HG02759 (cell line): ENCODE results near the gene CELF6.
A peak's percentile ranks its signal among the peaks of the same experiment; 100 is the strongest.
"Not testable (repeated sequence)": the region's sequence is repeated elsewhere in the genome, so short reads cannot be mapped to it uniquely, and the experiment has no call there.

Experiments
- ATAC-seq: cut with Tn5 transposase; IDR thresholded peaks from one replicate; pipeline ENCODE4 v1.9.1; 2021; ENCODE audit warnings: mild to moderate bottlenecking, moderate library complexity; ENCODE audit not compliant: unreplicated experiment

Gene CELF6

GRCh38 chr15:72318408-72318942 is 1.5 kb downstream of the CELF6 start:
- ATAC-seq, result no peak

- ATAC-seq, result no peak
Observed at GRCh38 chr15:72315706-72316370, 4.1 kb downstream of the CELF6 start.

GRCh38 chr15:72313881-72314280 is 6.1 kb downstream of the CELF6 start:
- no peak for ATAC-seq

GRCh38 chr15:72313448-72313840 is 6.5 kb downstream of the CELF6 start:
- no peak for ATAC-seq

GRCh38 chr15:72312605-72313447 is 7.1 kb downstream of the CELF6 start:
- ATAC-seq, result peak; percentile 68

- no peak for ATAC-seq
Observed at GRCh38 chr15:72307026-72307425, 12.9 kb downstream of the CELF6 start.

GRCh38 chr15:72306211-72306785 is 13.7 kb downstream of the CELF6 start:
- no peak for ATAC-seq

- no peak for ATAC-seq
Observed at GRCh38 chr15:72304596-72304995, 15.4 kb downstream of the CELF6 start.

- no peak for ATAC-seq
Observed at GRCh38 chr15:72302955-72303354, 17.0 kb downstream of the CELF6 start.

- no peak for ATAC-seq
Observed at GRCh38 chr15:72289597-72290325, 30.2 kb downstream of the CELF6 start.

- no peak for ATAC-seq
Observed at GRCh38 chr15:72288796-72289596, 31.0 kb downstream of the CELF6 start.

- ATAC-seq, result no peak
Observed at GRCh38 chr15:72285927-72286516, 33.9 kb downstream of the CELF6 start.

- no peak for ATAC-seq
Observed at GRCh38 chr15:72285402-72285801, 34.6 kb downstream of the CELF6 start.

- no peak for ATAC-seq
Observed at GRCh38 chr15:72284781-72285180, 35.2 kb downstream of the CELF6 start.

GRCh38 chr15:72281713-72282112 is 38.2 kb downstream of the CELF6 start:
- peak; percentile 58 for ATAC-seq

- ATAC-seq, result no peak
Observed at GRCh38 chr15:72280751-72281150, 39.2 kb downstream of the CELF6 start.

GRCh38 chr15:72278737-72279136 is 41.2 kb downstream of the CELF6 start:
- no peak for ATAC-seq

GRCh38 chr15:72276326-72276700 is 43.6 kb downstream of the CELF6 start:
- ATAC-seq, result no peak

GRCh38 chr15:72275635-72276325 is 44.2 kb downstream of the CELF6 start:
- not testable (repeated sequence) for ATAC-seq
